ENCODE results near the gene PRR36.

The PRR36 gene

DNA sequence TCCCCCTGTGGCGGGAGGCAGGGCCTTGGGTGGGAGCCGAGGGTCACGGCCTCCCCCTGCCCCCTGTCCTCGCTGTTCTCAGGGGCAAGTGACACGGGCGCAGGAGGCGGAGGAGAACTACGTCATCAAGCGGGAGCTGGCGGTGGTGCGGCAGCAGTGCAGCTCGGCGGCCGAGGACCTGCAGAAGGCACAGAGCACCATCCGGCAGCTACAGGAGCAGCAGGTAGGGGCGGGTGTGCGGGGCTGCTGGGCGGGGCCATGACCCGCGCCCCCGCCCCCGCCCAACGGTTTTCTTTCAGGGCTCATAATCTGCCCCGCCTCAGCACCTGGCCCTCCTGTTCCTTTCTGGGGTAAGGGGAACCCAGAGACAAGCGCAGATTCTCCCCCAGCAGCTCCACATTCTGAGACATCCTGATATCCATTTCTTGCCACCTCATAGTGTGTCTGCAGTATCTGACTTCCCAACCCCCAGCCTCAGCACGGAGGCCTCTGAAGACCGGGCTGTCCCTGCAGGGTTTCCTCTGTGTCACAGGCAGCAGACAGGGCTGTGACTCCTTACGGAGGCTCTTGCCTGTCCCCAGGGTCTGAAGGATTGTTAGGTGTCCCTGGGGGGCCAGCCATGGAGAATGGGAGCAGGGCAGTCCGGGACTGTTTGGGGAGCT is 15.9 kb downstream of the PRR36 start:
- peak; percentile 37 for DNase-seq

DNA sequence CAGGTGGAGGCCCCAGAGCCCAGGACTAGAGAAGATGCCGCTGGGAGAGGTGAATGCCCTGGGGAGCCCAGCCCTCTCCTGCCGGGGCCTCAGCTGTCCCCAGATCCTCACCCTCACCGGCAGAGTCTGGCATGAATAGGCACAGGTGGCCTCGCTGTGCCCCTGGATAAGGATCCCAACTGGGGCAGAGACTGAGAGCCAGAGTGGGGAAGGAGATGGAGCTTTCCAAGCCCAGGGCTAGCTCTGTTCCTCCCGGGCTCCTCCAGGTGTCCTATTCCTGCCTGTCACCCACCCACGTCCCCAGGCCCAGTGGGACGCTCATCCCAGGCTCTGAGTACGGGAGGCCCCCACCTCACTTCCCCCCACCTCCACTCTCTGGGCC is 16.5 kb downstream of the PRR36 start:
- no peak for DNase-seq

DNA sequence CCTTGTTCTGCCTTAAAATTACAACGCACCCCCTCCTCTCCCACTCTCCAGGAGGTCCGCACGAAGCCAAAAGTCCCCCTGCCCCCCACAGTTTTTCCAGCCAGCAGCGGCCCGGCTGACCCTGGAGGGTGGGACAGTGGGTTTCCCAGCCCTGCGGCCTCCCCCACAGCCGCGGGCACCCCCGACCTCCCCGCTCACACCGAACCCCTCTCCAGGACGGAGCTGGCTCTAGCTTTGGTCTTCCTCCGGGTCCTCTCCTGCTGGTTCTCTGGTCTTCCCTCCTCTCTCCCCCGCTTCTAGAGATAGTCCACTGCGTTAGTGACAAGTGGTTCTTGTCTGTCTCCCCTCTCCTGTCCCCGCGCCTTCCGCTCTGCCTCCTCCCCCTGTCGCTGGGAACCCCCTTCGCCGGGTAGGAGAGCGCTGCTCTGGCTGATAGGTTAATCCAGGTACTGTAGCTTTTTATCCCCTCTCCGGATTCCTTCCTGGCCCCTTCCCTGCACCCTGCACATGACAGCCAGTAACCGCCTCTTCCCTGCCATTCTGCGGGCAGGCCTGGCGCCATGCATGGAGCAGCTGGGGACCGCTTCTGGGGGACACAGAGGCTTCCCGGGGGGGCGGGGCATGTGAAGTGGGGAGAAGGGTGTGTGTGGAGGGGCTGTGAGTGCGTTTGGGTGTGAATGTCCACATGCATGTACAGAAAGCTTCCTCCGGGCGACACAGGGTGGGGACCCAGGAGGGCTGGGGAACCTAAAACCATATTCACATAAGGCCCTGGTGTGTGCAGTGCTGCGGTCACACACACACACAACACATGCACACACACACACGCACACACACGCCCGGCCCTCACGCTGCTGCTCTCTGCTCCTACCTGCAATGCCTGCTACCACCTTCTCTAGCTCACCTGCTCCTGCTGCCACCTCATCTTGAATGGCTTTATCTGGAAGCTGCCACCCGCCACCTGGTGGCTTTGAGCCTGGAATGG is 17.2 kb downstream of the PRR36 start:
- no peak for DNase-seq

DNA sequence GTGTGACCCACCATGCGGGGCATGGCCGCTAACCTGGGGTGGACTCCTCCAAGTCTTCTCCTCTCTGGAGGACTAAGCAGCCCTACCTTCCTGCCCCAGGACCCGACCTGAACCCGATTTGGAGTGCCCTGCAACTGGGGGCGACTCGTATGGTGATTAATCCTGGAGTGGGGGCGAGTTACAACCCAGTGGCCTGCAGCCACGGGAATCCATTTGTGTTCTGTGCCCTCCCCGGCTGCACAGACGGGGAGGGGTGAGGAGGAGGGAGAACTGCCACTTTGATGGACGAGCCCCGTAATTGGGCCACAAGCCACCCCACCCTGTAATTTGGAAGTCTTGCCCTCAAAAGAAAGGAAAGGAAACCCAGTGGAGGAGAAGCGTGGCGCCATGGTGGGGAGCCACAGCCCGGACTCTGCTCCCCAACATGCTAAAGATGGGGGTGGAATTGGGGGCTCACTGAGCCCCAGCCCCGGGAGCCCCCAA is 18.0 kb downstream of the PRR36 start:
- DNase-seq = no peak

DNA sequence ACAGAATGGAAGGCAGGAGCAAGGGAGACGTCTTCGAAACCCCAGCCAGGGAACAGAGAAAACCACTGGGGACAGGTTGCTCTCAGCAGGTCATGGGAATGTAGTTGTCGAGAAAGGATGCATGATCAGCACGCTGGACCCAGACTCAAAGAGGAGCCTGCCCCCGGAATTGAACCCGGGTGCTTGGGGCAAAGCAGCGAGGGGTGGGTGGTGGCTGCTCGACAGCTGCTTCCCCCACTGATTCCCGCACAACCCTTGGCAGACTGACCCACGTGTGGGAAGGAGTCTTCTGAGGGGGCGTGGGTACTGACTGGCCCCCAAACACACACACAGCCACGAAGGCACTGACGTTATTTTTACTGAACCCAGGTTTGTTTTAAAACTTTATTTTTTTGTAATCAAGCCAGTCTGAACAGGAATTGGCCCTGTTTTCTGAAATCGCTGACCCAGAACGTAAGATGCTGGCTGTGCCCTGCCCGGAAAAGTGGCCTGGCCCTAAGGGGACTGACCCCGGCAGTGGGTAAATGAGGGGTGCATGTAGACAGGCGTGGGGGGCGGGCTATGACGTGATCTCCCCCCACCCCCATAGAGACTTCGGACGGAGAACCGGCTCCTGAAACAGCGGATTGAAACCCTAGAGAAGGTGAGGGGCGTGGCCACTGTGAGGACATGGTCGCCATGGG is 18.6 kb downstream of the PRR36 start:
- no peak for DNase-seq

DNA sequence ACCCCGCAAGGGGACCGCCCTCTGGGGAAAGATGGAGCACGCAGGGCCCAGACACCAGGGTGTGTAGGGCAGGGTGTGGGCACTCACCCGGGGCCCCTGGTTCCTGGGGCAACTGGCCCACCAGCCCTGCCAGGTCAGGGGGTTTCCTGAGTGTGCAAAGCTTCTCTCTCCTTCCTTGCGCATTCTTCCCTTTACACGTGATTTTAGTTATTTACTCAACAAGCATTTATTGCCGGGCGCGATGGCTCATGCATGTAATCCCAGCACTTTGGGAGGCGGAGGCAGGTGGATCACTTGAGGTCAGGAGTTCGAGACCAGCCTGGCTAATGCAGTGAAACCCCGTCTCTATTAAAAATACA is 20.4 kb downstream of the PRR36 start:
- DNase-seq = no peak

DNA sequence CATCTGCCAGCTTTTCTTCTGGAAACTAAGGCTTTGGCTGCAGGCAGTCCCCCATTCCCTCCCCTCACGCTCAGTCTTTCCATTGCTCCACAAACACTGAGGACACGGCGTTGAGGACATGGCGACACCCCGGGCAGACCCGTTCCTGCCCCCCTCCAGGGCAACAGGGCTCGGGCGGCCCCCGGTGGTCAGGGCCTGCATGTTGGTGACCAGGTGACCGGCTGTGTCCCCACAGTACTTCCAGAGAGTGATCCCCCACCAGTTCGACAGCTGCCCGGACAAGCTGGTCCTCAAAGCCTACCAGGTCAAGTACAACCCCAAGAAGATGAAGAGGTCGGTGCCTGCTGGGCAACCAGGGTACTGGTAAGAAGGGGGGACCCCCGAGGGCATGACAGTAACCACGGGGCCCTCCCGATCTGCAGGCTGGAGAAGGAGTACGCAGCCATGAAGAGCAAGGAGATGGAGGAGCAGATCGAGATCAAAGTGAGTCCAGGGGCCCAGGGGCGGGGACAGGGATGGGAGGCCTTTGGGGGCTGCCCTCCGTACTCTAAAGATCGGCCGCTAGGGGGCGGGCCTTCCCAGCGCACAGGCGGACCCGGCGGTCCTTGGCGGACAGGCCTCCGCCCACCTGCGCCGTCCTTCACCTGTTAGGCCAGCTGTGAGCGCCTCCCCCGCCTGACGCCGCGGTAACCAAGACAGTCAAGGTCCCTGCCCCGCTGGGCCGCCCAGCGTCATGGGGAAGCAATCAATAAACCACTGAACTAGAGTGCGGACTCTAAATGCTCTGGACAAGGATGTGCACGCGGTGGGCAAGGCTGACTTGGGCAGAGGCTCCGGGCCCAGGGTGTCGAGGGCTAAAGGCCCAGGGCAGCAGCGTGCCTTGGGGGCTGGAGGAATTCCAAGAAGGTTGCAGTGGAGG is 21.1 kb downstream of the PRR36 start:
- DNase-seq = peak; percentile 90

DNA sequence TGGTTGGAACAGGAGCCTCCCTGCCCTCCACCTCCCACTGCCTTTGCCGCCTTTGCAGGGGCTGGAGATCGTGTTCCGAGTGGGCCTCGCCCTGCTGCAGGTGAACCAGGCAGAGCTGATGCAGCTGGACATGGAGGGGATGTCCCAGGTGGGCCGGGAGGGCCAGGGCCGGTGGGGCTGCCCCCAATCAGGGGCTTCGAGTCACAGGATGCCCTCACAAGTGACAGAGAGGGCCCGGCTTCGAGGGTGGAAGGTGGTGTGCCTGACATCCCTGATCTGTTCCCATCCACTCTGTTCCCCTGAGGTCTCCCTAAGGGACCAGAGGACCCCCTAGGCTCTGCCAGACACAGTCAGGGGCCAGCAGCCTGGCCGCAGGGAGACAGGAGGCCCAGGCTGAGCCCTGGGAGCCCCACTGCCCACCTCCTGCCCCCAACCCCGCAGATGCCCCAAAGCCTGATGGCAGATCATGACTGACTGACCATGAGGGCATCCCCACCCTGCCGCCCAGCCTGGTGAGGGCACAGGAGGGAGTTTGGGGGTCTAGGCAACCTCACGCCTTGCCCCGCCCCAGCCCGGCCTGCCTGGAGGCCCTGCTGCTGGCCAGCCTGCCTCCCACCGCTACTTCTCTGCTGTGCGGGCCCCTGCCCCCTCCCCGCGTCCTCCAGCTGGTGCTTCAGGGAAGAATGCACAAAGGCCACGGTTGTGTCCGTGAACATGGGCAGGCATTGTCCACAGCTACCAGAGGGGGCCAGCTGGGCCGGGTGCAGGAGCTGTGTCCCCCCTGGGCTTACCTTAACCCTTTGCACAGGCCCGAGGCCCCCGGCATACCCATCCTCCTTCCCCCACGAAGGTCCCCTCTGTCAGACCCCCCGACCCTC is 22.3 kb downstream of the PRR36 start:
- DNase-seq = no peak

DNA sequence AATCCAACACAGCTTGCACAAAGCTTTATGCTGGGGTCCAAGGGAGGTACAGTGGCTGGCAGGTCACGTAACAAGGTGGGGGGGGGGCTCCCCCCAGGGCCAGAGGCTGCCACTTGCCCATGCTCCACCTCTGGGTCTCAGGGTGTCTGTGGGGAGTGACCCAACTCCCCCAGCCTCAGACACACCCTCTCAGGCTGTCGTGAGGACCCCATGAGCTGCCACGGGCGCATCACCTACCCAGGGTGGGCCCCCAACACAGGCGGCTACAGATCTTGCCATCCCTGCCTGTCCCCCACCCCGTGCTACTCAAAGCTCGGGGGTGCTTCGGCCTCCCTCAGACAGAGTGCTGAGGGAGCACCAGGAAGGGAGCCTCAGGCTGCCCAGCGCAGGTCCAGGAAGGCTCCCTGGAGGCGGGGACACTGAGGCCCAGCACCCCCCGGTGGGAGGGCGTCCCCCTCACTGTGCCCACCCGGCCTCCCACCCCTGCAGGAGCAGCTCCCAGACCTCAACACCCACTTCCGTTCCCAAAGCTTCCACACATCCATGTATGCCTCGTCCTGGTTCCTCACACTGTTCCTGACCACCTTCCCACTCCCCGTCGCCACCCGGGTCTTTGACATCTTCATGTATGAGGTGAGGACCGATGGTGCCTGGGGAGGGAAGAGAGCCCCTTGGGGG is 23.1 kb downstream of the PRR36 start:
- no peak for DNase-seq

DNA sequence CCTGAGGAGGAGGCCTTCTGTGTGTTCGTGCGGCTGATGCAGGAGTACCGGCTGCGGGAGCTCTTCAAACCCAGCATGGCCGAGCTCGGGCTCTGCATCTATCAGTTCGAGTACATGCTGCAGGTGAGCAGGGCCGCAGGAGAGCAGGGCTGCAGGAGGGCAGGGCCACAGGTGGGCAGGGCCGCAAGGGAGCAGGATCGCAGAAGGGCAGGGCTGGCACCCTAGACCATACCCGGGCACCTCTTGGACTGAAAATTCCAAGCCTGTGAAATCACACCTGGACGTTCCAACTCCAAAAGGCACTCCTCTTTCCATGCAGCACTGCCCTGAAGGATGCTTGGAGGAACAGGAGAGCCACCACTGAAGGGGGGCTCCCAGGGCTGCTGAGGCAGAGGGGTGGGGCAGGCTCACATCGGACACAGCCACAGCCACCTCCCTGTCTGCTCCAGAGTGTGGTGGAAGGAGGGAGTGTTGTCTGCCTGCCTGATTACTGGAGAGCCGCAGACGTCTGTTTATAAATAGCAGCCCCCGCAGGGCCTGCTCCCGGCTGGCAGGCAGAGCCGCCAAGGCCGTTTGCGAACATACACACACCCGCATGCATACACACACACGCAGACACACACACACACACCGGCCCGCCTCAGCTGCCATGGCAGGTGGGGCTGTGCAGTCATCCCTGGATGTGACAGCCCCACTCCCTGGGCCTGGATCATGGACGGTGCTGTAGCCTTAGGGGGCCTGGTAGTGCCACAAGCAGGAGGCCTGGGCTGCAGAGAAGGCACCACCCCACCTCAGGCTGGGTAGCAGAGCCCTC is 24.0 kb downstream of the PRR36 start:
- DNase-seq = no peak

DNA sequence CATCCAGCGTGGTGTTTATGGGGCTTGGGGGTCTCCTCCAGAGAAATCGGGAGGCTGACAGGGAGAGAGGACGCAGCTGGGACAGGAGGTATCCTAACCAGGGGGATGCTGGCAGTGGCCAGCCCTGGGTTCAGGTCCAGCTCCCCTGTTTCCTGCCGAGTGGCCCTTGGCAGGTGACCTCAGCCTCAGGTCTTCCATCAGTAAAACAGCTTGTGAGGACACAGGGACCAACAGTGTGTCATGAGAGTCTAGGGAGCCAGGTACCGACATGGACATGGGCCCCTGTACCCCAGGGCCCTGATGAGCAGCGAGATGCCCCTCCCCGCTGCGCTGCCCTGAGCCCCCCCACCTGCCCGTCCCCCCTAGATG is 24.6 kb downstream of the PRR36 start:
- DNase-seq = no peak

DNA sequence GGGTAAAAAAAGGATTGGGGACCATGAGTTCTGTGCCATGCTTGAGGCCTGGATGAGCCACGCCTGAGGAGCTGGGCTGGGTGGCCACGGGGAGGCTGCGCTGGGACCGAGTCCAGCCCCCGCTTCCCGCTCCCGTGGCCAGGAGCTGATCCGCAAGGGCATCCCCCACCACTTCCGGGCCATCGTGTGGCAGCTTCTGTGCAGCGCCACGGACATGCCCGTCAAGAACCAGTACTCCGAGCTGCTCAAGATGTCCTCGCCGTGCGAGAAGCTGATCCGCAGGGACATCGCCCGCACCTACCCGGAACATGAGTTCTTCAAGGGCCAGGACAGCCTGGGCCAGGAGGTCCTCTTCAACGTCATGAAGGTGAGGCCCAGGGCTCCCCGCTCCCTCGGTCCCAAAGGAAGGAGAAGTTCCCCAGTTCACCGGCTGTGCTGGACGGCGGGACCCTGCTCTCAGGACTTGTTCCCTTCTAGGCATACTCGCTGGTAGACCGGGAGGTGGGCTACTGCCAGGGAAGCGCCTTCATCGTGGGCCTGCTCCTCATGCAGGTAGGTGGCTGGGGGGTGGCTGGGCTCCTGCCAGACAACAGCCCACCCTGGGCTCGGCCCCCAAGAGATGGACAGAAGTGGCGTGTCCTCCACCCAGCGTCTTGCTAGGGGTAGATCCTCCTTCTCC is 25.3 kb downstream of the PRR36 start:
- no peak for DNase-seq

DNA sequence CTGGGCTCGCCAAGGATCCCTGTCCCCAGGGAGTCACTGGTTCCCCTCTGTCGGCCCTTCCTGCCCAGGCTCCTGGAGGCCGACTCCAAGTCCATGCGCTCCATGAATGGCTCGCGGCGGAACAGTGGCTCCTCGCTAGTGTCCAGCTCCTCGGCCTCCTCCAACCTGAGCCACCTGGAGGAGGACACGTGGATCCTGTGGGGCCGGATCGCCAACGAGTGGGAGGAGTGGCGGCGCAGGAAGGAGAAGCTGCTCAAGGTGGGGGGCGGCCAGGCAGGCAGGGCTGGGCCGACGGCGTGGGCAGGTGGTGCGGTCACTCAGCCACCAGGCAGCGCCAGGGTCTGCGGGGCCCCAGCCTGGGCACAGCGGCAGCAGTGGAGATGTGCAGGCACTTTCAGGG is 26.5 kb downstream of the PRR36 start:
- no peak for DNase-seq

DNA sequence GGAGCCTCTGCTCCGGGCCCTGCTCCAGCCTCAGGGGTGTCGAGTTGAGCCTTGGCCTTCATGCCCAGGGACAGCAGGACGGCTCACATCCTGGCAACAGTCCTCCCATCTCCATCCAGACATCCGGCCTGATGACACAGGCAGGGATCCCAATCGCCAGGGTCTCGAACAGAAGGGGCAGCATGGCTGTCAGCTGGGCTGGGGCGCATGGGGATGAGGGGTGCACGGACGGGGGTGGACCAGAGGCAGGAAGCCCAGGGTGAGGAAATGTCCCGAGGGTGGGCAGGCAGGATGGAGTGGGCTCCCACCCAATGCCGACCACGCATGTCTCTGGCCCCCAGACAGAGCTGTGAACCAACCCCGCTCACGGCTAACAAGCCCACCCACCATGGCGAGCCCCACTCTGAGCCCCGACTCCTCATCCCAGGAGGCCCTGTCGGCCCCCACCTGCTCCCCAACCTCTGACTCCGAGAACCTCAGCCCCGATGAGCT is 28.0 kb downstream of the PRR36 start:
- DNase-seq = no peak

DNA sequence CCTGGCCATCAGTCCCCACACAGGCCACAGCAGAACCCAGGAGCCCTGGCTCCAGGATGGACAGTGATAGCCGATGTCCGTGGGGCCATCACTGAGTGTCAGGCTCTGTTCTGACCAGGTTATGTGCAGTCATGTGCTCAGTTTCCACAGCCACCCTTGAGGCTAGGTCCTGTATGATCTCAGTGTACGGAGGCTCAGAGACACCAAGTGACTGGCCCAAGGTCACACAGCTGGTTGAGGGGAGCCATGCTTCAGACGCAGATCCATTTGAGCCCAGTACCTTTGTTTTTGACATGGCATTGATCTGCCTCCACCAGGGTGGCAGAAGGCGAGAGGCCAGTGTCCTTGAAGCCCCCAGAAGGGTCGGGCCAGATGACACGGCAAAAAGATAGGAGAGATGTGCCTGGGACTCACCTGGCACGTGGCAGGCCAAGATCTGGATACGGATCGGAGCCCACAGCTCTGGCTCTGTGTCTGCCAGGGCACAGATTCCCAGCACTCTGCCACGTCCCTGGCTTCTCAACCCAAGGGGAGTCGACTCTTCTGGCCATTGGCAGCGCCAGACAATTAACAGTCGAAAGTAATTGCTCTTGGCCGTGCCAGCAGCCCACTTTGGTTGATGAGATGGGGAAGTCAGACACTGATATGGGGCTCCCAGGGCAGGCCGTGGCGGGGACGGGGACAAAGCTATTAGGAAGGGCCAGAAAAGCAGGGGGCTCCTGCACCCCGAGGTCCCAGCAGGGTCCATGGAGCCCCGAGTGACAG is 28.6 kb downstream of the PRR36 start:
- DNase-seq = no peak

DNA sequence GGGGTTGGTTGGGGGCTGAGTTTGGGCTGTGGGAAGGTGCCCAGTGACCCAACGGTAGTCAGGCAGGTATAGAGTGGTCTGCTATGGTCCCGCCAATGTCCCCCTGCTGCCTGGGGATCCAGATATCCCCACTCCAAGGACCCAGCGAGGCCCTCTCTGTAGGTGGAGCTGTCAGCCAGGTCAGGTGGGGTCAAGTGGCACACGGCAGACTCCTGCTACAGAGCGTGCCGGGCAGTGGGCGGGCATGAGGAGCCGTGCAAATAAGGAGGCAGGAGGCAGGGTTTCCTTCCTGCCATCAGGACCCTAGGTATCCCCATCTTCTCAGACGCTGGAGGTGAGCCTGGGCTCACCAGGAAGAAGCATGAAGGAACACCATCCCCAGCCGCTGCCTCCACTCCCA is 29.2 kb downstream of the PRR36 start:
- DNase-seq = no peak

DNA sequence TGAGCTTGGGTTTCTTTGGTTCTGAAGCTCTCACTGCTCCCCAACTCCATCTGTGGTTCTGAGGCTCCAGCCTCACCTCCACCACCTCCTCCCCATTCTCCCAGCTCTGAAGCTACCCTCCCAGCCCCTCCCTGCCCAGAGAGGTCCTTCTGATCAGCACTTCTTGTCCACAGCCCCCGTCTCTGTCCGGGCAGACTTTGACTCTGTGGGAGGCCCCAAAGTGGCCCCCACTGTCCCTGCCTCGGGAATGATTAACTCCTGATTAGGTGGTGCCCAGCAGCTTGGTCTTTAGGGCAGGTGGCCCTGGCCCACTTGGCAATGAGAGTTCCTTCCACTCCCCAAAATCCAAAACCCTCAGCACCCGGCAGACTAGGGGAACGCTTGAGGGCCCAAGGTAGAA is 29.8 kb downstream of the PRR36 start:
- no peak for DNase-seq

DNA sequence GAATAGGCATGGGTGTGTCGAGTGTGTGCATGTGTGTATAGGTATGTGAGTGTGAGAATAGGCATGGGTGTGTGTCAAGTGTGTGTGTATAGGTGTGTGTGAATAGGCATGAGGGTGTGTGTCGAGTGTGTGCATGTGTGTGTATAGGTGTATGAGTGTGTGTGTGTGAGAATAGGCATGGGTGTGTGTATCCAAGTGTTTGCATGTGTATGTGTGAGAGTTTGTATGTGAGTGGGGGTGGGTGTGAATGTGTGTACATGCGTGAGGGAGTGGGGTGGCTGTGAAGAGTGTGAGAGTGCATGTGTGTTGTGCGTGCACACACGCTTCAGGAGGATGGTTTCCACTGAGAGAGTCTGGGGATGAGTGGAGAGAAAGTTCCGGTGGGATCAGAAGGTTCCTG is 30.7 kb downstream of the PRR36 start:
- DNase-seq = no peak
